T-helper 2 cell (primary cell): ENCODE results near the gene BACE2.
A peak's percentile ranks its signal among the peaks of the same experiment; 100 is the strongest.

ENCODE experiments used
- DNase-seq, 5 experiments: peaks; one replicate each; pipeline versions ENCODE4 v3.0.0 to v3.0.0-alpha.2; 2012 to 2022
- total RNA-seq, 2 donors: gene quantifications; one replicate each; lab custom pipeline; 2026; lab: John Stamatoyannopoulos, UW

The BACE2 gene
- 0.62 to 1.8 reads per million in 2 donors for total RNA-seq

DNA sequence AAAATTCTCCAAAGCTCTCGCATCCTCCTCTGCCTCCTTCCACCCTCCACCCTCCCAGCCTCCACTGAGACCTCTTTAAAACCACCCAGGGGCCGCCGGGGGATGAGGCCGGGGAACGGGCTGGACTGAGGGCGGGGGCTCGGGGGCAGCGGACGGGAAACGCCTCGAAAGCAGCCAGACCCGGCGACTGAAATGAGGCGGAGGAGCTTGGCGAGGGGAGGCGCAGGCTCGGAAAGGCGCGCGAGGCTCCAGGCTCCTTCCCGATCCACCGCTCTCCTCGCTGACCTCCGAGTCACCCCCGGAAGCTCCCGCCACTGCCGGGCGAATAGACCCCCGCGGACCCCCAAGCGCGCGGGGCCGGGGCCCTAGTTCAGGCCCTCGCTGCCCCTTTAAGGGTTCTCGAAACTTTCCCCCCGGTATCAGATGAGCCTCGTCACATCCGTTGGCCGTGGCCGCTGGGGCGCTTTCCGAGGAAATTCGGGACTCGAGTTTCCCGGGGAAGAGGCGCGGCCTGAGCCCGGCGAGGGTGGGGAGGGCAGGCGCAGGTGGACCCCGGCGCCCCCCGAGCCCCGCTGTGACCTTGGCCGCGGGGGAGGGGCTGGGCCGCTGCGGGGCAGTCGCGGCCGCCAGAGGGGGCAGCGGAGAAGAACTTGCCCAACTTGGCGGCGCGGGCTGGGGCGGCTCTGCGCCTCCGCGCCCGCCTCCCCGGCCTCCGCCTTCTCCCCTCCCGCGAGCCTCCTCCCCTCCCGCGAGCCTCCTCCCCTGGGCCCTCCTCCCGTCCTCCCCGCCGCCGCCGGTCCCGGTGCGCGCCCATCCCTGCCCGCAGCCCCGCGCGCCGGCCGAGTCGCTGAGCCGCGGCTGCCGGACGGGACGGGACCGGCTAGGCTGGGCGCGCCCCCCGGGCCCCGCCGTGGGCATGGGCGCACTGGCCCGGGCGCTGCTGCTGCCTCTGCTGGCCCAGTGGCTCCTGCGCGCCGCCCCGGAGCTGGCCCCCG is at the start of gene BACE2:
Gene BACE2, plus strand, starts transcription at position 813 of the 995 bp plus-strand sequence. Its CDS starts 104 bp downstream, at position 917.
- DNase-seq, result peak in 2 of 5 experiments; percentile 6 to 68

DNA sequence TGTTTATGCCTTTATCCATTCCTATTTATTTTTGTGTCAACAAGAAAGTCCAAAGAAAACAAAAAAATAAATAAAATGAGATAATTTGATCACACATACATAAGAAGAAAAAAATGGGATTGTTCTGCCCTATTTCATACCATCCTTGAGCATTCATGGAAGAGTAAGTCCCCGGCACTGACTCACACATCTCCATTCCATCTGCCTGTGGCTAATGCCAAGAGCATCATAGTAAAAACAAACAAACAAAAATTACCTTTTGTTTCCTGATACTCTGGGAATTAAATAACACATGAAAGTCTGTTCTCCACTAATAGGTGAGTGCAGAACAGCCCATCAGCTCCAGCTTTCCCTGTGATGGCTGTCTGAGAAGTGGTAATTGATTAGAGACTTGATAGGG is 48.1 kb upstream of the BACE2 start:
- no peak for DNase-seq

GRCh38 chr21:41120997-41121396 is 47.0 kb upstream of the BACE2 start:
- no peak for DNase-seq

- peak in 2 of 5 experiments; percentile 9 to 57 for DNase-seq
These were observed 46.1 kb upstream of the BACE2 start for GRCh38 chr21:41121785-41122415.

DNA sequence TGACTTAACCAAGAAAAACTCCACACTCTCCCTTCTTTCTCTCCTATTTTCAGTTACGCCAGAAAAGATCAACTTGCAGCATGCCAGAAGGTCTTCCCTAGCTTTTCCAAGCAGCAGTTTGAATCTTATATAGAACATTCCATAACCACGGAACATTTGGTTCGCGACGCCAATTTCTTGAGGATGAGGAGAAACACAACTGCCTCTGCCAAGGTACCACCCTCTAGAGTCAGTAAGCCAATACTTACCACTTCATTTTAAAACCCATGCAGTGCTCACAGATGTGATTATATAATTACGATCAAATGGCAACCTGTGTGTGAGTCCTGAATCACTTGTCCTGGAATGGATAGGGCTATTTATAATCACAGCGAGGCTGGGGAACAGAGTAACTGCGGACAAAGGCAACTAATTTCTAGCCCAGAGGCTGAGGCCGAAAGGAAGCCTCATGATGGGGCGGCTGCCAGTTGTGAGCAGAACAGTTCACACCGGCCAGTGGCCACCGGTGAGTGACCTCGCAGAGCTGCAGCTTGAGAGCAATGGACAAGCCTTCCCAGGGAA is 43.2 kb upstream of the BACE2 start:
- no peak for DNase-seq

DNA sequence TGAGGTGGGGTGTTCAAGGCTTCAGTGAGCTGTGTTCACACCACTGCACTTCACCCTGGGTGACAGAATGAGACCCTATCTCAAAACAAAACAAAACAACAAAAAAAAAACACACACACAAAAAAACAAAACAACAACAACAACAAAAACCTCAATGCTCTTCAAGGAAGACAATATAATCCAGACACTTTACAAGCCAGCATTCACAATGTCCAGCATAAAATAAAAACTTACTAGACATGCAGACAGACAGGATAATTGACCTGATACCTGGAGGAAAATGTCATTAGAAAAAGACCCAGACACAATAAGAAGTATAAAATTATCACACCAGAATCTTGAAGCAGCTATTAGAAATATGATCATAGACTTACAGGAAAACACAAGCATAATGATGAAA is 39.0 kb upstream of the BACE2 start:
- DNase-seq, result no peak

- no peak for DNase-seq
These were observed 37.1 kb upstream of the BACE2 start for GRCh38 chr21:41130883-41131282.

- DNase-seq, result no peak
These were observed 34.0 kb upstream of the BACE2 start for GRCh38 chr21:41133874-41134522.

GRCh38 chr21:41135746-41136145 is 32.2 kb upstream of the BACE2 start:
- no peak for DNase-seq

- no peak for DNase-seq
These were observed 31.7 kb upstream of the BACE2 start for GRCh38 chr21:41136286-41136685.

- no peak for DNase-seq
These were observed 30.6 kb upstream of the BACE2 start for GRCh38 chr21:41137401-41137800.

DNA sequence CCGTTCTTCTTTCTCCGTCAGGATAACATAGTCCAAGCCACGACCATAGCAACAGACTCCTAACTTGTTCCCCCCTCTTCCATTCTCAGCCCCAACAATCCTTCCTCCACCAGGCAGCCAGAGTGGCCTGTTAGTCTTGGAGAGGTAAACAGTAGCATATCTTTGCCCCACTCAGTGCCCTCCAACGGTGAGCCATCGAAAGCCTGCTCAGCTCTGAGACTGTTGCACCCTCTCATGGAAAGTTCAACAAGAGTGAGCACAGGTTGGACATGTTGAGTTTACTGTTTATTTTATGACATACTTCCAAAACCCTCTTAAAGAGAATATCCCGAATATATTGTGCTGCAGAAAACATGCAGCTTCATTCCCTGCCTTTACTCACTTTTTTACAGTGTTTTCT is 30.1 kb upstream of the BACE2 start:
- no peak for DNase-seq

- DNase-seq, result no peak
These were observed 29.2 kb upstream of the BACE2 start for GRCh38 chr21:41138711-41139110.

GRCh38 chr21:41139275-41139674 is 28.7 kb upstream of the BACE2 start:
- no peak for DNase-seq

GRCh38 chr21:41139951-41140350 is 28.0 kb upstream of the BACE2 start:
- no peak for DNase-seq

- no peak for DNase-seq
These were observed 26.9 kb upstream of the BACE2 start for GRCh38 chr21:41141031-41141457.

- DNase-seq, result no peak
These were observed 25.7 kb upstream of the BACE2 start for GRCh38 chr21:41142051-41142795.

DNA sequence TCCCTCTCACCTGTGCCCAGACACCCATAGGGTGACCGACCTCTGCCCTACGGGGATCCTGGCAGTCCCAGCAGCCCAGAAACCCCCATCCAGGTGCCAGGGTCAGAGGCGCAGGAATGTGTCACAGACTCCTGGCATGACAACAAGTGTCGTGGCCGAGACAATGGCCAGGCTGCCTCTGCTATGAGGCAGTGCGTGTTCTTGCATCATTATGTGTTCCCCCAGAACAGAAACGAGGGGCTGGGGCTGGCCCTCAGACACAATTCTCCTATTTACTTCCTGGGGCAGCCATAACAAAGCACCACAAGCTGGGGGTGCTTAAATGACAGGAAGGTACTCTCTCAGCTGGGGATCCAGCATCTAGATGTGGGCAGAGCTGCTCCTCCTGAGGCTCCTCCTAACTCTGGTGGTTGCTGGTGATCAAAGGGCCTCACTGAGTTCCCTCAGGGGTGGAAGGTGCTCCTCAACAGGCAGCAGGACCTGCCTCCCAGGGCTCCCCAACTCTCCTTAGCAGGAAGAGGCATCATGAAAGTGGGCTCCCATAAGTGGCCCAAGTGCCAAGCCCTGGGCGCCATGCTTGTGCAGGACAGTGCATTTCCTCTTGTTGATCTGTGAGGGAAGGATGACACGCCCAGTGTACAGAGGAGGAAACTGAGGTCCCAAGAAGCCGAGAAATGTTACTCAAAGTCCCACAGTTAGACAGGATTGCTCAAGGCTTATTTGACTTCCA is 24.2 kb upstream of the BACE2 start:
- no peak for DNase-seq

DNA sequence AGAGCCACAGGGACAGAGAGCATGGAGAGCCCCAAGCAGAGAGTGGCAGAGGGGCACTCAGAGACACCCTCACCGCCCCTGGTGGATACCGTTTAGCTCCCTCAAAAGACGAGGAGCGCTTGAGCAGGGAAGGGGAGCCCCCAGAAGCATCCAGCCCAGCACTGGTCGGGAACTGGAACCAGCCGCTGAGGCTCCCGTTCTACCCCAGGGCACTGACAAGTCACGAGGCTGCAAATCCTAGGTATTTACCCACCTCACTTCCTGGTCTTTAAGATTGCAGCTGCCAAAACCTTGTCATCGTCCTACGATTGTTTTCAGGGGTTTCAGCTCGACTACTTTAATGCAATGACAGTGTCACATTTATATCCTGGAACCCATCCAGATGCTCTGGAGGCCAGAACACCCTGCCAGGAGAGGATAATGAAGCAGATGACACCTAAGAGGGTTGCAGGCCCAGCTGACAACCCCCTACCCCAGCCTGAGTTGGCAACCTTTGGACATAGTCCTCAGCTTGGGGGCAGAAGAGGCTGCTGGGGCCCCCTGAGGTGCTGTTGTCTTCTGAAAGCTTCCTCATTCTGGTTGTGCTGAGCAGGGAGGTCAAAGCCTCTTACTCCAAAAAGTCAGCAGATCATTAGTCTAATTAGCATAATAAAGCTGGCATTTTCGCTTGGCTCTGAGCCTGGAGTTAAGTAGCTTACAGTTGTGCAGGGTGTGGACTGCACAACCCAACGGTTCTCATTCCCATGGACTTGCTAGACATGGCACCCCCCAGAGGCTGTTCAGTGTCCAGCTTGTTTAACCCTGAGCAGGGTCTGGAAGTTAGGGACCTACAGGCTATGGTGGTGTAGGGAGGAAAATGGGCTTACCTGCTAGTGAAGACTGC is 20.6 kb upstream of the BACE2 start:
- no peak for DNase-seq

DNA sequence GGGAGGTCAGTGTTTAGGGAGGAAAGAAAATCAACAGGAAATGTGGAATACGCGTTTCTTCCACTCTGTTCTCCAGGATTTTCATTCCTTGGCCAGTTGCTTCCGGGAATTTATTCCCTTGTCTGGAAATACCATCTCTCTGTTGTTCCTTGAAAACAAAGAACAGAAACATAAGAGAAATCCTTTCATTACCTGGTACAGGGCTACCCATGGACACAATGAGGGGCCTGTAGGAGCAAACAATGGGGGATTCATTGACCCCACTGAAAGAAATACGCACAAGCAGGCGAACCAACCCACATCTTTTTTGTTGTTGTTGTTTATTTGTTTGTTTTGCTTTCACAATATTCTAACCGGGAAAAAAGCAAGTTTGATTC is 20.0 kb upstream of the BACE2 start:
- no peak for DNase-seq
